Fibroblast of mammary gland (primary cell): ENCODE measurements around the gene SCYGR7.
"Not testable (repeated sequence)": the region's sequence is repeated elsewhere in the genome, so short reads cannot be mapped to it uniquely, and the experiment has no call there.

Source experiments
- DNase-seq: peaks from one replicate; pipeline ENCODE4 v3.0.0-alpha.2; 2010; ENCODE audit warnings: low read depth
- H3K4me3 ChIP-seq: 2 replicates; pipeline ENCODE4 v1.5.1; 2011; ENCODE audit warnings: low read depth, mild to moderate bottlenecking, low read length, moderate library complexity; ENCODE audit not compliant: control insufficient read depth
- CTCF ChIP-seq: conservative IDR thresholded peaks from 2 replicates; pipeline ENCODE4 v1.5.1; 2011; ENCODE audit warnings: low read depth, low read length, inconsistent platforms; ENCODE audit not compliant: control insufficient read depth, insufficient read depth

SCYGR7 gene

DNA sequence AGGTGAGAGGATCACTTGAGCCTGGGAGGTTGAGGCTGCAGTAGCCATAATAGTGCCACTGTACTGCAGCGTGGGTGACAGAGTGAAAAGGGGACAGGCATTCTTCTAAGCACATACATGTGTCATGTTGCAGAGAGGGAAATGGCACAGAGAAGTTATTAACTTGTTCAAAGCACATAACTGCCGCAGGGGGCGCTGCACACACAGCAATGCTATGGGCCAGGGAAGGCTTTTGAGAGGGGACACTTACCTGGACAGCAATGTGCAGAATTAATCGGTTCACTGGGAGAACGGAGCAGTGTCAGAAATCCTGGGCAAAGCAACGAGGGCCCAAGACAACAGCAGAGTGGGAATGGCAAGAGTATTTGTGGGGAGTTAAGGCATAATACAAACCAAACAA is 19.9 kb downstream of the SCYGR7 start:
- peak; percentile 40 for TF ChIP-seq CTCF
- no peak overlapping the region for H3K4me3 ChIP-seq
- peak; percentile 12 for DNase-seq

DNA sequence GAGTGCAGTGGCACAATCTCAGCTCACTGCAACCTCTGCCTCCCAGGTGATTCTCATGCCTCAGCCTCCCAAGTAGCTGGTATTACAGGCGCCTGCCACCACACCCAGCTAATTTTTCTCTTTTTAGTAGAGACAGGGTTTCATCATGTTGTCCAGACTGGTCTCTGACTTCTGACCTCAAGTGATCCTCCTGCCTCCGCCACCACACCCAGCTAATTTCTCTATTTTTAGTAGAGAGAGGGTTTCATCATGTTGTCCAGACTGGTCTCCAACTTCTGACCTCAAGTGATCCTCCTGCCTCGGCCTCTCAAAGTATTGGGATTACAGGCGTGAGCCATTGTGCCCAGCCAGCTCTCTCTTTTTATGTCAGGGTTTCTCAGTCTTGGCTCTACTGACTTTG is 28.1 kb downstream of the SCYGR7 start:
- DNase-seq, H3K4me3 ChIP-seq: not testable (repeated sequence)

- H3K4me3 ChIP-seq: no peak overlapping the region
- DNase-seq: no peak
Observed at GRCh38 chr2:227759411-227760118, 31.4 kb downstream of the SCYGR7 start.

GRCh38 chr2:227761740-227762476 is 33.8 kb downstream of the SCYGR7 start:
- no peak for DNase-seq
- no peak for TF ChIP-seq CTCF

More at GRCh38 chr2:227759411-227760118, 31.4 kb downstream of the SCYGR7 start:
- TF ChIP-seq CTCF: no peak

GRCh38 chr2:227765788-227766372 is 37.7 kb downstream of the SCYGR7 start:
- no peak for DNase-seq
- TF ChIP-seq CTCF: no peak
- no peak overlapping the region for H3K4me3 ChIP-seq

More at GRCh38 chr2:227761740-227762476, 33.8 kb downstream of the SCYGR7 start:
- H3K4me3 ChIP-seq: no peak overlapping the region

GRCh38 chr2:227766373-227766883 is 38.3 kb downstream of the SCYGR7 start:
- DNase-seq: peak; percentile 74
- TF ChIP-seq CTCF: peak; percentile 78
- H3K4me3 ChIP-seq: no peak overlapping the region

- H3K4me3 ChIP-seq: no peak overlapping the region
- TF ChIP-seq CTCF: no peak
- DNase-seq: no peak
Observed at GRCh38 chr2:227767830-227768229, 39.7 kb downstream of the SCYGR7 start.
